Left forelimb (tissue), 1 donor: Measurements from ENCODE around the gene DNLZ.
"Not testable (repeated sequence)": the region's sequence is repeated elsewhere in the genome, so short reads cannot be mapped to it uniquely, and the experiment has no call there.

Experiments used
- DNase-seq: peaks from one replicate; pipeline ENCODE4 v3.0.0-alpha.2; 2018; ENCODE audit warnings: low spot score

Gene DNLZ

DNA sequence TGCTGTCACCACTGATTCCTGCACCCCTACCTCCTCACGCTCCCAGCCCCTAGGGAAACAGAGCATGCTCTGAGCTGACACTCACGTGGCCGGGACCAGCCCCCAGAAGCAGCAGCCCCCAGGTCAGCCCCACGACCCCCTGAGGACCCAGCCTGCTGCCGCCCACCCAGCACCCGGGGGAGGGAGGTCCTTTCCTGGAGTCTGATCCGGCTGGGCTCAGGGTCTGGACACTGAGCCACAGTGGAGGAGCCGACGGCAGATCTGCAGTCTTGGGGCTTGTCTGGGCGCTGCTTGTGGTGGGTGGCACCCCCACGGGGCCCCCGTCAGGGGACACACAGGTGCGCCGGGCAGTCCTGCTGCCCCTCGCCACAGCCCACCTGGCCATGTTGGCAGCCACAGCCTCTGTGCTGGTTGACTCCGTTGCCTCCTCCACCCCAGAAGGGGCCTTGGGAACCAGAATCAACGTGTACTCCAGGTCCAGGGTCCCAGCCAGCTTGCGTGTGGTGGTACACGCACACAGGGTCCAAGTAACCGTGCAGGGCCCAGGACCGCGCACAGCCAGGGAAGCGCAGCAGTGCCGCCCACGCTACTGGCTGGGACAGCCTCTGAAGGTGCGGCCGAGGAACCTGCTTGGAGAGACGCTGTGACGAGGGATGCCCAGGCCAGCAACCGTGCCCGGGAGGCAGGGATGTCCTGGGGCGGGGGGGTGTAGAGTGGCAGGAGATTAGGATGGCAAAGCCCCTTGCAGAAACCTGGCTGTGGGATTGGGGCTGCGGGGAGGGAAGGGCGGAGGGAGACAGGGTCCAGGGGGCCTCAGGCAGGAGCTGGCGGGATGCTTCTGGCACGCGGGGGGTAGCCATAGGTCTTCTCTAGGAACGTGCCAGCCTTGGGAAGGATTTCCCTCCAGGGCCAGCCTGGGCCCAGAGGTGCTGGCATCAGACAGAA, 3.5 kb downstream of the DNLZ start:
- DNase-seq, result no peak

DNA sequence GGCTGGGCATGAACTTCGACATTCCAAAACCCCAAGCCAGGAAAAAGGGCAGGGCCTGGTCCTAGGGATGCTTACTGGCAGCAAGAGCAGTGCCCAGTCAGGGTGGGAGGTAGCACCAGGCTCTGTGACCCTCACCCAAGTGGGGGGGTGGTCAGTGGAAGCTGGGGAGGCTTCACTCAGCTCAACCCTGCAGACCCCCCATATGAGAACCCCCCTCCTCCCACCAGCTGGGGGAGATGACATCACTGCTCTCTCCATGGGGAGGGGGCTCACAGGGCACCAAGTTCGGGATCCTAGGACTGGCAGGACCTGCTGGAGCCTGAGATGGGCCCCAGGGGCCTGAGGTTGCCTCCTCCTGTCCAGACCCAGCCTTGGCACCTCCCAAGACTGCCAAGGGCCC, 4.7 kb downstream of the DNLZ start:
- no peak for DNase-seq

DNA sequence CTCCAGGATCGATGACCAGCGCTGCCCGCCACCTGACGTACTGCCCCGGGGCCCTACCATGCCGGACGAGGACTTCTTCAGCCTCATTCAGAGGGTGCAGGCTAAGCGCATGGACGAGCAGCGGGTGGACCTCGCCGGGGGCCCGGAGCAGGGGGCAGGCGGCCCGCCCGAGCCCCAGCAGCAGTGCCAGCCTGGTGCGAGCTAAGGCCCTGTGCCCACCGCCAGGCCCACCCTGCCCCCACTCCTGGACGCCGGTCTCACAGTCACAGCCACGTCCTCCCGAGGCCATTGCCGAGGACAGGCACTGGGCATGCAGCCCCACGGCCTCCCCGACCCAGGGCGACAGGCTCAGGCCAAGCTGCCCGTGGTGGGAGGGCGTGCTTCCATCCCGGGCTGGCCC, 5.5 kb downstream of the DNLZ start:
- no peak for DNase-seq

DNA sequence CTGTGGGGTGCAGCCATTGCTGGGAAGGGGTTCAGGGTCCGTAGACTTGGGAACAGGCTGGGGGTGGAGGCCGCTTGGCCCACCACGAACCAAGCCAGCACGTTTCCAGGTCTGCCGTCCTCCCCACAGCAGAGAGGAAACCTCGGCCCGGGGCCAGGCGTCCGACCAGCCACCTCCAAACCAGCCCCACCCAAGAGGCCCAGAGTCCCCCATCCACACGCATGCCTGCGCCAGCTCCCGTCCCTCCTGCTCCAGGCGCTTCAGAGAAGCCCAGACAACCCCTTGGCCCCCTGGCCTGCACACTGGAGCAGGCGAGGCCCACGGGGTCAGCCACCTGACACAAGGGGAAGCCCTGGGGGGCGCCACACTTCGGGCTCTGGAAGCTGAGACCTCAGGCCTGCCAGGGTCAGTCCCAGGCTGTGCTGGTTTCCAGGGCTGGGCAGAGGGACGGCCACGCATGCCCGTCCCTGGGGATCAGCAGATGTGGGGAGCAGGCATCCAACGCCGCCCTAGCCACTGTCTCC, 6.3 kb downstream of the DNLZ start:
- DNase-seq, result no peak

DNA sequence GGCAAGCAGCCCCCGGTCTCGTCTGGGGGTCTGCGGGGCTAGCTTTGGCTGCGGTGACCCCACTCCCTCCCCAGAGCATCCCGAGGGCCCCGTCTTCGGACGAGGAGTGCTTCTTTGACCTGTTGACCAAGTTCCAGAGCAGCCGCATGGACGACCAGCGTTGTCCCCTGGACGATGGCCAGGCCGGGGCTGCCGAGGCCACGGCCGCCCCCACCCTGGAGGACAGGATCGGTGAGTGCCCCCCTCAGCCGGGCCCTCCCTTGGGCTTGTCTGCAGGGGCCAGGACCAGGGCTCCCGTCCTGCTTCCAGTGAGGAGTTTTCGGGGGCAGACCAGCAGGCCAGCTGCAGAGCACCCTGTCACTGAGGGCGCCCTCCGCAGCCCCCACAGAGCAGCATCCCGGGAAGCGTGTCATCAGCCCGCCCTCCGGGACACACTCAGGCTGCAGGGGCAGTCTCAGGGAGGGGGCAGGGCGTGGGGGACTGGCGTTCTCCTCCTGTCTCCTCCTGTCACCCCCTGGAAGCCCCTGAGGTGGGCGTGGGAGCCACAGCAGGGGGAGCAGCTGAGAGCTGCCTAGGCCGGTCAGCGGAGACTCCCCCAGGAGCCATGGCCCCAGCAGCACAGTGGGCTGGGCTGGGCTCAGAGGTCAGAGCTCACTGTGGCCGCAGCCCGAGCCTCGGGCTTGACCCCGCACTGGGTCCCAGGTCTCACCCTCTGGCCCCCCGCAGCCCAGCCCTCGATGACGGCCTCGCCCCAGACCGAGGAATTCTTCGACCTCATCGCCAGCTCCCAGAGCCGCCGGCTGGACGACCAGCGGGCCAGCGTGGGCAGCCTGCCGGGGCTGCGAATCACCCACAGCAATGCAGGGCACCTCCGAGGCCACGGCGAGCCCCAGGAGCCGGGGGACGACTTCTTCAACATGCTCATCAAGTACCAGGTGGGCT, 7.7 kb downstream of the DNLZ start:
- no peak for DNase-seq

DNA sequence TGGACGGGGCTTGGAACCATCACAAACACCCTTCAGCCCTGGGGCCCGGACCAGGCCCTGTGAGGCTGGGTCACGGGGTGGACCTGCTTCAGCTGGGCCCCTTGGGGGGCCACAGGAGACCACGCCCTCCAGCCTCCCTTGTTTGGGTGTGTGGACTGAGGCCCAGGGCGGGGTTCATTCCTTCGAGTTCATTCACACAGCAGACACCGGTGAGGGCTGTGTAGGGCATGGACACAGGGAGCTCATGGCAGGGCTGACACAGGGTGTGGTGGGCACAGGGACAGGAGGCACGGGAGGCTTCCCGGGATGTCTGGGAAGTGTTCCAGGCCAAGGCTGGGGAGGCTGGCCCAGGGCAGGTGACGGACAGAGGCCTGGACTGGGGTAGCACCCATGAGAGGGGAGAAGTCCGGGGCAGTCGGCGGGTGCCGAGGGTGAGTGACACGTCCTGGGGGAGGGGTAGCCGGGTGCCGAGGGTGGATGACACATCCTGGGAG, 8.9 kb downstream of the DNLZ start:
- DNase-seq, result no peak

DNA sequence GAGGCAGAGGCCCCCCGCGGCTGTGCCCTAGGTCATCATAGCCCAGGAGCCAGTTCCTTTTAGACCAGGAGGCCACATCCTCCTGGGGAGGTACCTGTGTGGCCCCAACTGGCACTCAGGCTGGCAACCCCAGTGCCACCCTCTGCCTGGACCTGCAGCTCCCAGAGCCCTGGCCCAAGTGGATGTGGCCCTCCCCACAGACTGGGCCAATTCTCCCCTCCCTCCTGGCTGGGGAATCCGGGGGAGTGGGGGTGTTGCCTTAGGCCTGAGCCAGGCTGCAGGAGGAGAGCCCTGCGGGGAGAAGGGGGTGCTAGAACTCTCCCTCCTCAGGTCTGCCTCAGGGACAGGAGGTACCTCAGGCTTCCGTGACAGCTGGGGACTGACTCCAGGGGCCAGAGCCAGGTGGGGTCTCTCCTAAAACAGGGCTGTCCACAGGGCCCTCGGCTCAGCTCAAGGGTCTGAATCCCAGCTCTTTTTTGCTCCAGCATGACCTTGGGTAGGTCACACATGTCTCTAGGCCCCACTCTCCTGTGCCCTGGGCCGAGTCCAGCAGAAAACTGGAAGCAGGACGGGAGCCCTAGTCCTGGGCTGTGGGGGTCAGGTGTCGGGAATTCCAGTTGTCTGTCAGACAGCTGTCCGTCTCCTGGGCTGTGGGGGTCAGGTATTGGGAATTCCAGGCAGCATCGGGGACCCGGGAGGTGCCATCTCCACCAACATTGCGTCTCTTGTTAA, 9.6 kb downstream of the DNLZ start:
- no peak for DNase-seq

DNA sequence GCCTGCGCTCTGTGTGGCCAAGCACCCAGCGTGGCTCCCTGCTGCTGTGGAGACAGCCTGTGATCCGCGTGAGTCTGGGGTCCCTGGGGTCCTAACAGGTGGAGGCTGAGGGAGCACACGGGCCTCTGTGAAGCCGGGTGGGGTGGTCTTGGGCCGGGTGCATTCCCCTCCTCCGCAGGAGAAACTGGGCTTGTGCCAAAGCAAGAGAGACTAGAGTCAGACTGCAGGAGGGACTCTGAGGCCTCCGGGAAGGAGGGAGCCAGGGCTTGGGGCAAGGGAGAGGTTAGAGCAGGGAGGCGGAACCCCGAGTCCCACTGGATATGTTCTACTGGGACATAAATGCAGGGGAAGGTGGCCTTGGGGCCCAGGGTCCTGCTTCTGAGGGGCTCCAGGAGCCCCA, 10.5 kb downstream of the DNLZ start:
- no peak for DNase-seq

DNA sequence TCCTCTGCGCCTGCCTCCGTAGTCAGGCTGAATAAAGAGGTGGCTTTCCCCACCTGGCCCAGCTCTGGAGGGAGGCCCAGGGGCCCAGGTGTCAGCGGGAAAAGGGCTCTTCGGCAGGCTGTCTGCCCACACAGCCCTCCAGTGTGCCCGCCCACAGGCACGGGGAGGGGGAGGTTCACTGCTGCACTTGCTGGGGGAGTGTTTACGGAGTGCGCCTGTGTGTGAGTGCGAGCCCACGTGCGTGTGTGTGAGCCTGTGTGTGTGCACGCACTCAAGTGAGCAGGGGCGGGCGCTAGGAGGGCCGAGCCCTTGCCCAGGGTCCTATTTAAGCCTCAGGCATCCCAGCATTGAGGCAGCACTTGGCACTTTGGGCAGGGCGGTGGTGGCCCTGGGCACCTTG, 10.9 kb downstream of the DNLZ start:
- DNase-seq, result no peak

DNA sequence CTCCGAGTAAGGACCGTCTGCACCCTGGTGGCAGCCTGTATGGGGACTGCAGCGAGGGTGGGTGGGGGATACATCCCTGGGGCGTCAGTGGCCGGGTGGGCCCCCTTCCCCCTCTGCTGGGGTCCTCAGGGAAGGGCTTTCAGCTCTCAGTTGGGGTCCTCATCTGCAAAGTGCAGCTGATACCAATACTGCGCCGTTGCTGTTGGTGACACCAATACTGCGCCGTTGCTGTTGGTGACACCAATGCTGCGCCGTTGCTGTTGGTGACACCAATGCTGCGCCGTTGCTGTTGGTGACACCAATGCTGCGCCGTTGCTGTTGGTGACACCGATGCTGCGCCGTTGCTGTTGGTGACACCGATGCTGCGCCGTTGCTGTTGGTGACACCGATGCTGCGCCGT, 11.7 kb downstream of the DNLZ start:
- not testable (repeated sequence) for DNase-seq

DNA sequence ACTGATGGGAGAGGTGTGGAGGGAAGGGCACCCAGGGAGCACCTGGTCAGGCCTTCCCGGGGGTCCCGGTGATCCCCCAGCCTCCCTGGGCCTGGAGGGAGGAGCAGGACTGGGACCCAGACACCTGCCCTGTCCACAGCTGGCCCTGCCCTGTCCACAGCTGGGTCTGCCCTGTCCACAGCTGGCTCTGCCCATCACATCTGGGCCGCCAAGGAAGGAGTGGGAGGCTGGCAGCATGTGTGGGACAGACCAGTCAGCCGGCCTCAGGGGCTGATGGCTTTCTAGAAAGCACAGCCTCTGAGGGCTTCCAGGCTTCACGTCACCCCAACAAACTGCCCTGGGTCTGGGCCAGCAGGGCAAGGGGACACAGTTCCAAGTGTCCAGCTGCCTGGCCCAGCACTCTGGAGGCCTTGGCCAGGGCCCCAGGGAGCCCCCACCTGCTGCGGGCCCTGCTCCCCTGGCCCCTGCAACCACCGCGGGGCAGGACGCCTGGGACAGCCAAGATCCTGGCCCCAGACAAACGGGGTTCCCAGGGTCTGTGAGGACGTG, 12.2 kb downstream of the DNLZ start:
- DNase-seq, result no peak

DNA sequence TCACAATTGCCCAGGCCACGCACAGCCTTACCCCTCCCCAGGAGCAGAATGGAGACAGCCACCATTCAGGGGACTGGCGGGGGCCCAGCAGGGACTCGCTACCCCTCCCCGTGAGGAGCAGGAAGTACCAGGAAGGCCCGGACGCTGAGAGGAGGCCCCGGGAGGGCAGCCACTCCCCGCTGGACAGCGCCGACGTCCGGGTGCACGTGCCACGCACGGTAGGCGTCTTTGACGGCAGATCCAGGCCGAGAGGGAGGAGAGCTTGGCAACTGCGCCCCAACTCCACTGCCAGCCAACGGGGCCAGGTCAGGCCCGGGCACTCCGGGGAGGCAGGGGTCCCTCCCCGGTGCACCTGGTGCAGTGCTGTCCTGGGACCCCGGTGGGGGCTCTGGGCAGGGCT, 14.0 kb downstream of the DNLZ start:
- DNase-seq, result no peak

DNA sequence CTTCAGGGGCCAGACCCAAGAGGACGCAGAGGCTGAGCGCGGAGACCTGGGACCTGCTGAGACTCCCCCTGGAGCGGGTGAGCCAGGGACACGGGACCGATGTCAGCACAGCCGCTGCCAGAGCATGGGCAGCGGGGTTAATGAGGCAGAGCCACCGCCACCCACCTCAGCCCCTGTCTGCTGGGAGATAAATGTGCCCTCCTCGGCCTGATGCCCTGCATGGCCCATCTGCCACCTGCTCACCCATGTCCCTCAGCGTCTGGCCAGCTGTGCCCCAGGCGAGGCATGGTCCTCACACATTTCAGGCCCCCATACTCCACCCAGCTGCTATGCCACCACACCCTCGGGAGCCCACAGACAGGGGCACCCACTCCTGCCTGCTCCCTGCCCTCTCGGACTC, 14.9 kb downstream of the DNLZ start:
- no peak for DNase-seq

DNA sequence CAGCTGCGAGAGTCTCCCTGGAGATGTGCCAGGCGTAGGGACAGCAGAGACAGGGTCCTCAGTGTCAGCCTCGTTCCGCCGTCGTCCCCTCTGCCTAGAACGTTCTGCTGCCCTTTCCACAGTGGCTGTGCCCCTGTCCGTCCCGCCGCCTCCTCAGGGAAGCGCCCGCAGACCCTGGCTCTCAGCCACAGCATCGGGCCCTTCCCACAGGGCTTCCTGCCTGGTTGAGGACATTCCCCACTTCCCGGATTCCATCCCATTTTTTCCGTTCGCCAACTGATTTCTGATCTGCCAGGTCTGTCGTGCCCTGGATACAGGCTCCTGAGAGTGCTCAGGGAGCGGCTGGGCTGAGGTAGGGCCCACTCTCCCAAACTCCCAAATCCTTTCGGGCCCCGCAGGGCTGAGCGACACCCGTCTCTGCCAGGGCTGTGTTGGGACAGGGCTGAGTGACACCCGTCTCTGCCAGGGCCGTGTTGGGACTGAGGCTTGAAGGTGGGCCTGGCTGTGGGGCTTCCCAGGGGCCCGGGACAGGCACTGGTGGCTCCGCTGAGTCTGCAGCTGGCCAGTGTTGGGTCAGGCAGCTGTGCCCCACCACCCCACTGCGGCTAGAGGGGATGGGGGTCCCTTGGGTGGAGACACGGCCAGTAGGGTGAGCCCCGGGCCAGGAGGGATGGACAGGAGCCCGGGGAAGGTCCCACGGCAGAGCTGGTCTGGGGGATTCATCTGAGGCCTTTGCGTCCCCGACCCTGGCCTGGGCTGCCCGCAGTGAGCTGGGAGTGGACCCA, 15.9 kb downstream of the DNLZ start:
- DNase-seq, result no peak

DNA sequence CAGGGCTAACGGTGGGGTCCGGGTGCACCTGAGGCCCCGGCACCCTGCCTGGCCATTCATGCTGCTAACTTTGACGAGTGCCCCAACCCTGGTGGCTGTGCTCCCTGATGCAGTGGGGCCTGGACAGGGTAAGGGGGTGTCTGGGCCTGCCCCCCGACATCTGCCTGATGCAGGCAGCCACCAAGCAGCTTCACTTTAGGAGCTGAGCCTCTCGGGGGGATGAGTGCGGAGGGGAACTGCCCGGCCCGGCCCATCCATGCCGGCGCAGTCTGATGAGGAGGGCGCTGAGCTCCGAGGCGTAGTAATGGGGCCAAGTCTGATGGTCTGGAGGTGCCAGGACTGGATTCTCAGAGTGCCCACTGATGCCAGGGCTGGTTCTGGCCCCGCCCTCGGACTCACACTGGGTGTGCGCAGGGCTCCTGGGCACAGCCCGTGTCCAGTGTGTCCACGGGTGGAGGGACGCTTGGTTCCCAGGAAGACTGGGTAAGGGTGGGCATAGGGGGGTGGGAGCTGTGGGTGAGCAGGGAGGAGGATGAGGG, 16.5 kb downstream of the DNLZ start:
- no peak for DNase-seq

DNA sequence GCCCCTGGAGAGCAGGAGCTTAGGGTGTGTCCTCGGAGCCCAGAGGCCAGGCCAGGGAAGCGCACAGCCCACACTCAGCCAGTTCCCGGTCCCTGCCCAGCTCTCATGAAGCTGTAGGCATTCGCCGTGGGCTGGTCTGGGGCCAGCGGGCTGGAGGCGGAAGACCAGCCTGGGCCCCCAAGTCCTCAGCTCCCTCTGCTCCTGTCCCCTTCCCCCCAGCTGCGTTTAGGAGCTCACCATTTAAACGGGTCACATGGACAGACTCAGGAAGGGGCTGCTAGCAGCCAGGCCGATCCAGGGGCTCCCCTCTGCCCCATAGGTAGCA, 17.4 kb downstream of the DNLZ start:
- DNase-seq, result no peak

DNA sequence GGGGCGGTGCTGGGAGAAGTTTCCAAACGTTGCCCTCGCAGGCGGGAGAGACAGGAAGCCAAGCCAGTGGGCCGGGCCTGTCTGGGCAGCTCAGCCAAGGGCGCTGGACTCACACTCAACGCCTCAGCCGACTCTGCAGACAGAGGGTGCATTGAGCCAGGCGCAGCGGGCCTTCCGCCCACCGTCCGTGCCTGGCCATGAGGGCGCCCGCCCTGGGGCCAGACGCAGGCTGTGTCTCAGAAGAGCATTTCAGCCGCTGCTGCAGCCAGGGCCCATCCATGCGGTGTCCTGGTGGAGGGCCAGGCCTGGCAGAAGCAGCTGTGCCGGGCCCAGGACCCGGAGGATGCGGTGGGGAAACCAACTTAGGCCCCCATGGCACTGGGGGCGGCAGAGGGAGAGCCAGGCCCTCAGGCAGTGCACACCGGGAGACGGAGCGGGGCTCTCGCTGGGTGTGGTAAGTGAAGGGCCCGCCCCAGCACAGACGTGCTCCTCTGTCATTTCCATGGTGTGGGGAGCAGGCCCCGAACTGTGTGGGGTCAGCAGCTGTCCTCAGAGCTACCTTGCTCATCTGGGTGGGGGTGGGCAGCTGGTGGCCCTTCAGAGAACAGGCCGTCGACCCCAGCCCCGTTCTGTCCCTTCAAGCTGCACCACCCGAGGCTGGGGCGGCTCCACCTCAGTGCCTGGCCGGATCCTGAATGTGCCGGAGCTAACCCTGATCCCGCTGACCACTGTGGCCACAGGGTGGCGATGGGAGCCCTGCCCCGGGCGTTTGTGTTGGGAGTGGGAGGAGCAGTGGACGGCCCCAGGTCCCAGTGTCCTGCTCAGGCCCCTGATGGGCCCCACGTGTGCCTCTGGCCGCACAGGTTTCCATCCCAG, 18.0 kb downstream of the DNLZ start:
- no peak for DNase-seq

DNA sequence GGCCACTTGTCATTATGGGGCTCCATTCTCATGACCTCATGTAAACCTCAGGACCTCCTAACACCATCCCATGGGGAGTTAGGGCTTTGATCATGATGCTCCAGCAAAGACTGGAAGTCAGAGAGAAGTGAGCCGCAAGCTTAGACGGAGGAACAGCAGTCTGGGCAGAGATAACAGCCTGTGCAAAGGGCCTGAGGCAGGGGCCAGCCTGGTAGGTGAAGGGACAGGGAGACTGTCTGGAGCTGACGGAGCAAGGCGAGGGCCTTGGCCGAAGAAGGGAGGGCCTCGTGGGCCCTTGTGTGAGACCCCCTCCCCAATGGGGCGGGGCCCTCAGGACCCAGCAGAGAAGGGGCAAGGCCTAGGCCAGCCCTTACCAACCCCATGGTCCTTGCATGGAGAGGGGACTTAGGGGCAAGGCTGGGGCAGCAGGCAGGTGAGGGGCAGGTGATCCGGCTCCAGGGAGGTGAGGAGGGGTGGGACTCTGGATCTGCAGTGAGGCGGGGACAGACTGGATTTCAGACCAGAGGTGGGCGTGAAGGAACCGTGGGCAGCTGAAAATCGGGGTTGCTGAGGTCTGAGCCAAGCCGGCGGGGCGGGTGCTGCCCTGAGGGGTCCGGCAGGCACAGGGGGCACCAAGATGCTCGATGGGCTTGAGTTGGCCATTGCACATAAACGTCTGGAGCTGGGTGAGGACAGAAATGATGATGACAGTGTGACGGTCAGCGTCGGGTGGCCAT, 18.8 kb downstream of the DNLZ start:
- no peak for DNase-seq

DNA sequence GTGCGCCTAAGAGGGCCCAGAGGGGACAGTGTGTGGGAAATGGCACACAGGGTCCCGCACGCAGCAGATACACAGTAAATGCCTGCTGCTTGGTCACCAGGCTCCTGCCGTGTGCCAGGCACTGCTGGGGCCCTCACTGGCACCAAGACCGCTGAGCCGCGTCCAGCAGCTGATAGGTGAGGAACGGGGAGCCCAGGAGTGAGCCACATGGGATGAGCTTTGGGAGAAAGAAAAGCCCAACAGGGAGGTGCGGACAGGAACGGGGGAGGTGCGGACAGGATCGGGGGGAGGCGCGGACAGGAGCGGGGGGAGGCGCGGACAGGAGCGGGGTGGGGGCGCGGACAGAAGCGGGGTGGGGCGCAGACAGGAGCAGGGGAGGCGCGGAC, 19.7 kb downstream of the DNLZ start:
- DNase-seq, result no peak
